CD14-positive monocyte (primary cell): ENCODE data around the gene OTOG. TPM values are rescaled to one million over a fixed set of nuclear protein-coding genes. Genes with fewer than 3 reads are reported as not detected.

Experiments
- DNase-seq, 3 donors: peaks; one replicate each; pipeline ENCODE4 v3.0.0-alpha.2; 2011 to 2022
- H2AFZ ChIP-seq: 2 replicates; pipeline ENCODE4 v1.6.0; 2012; ENCODE audit warnings: mild to moderate bottlenecking, low read depth, low read length, inconsistent platforms; ENCODE audit not compliant: insufficient read depth, poor library complexity, severe bottlenecking
- H3K27ac ChIP-seq, 2 donors: 1 replicate in 1 of 2; 2 replicates in 1 of 2; pipeline ENCODE4 v1.5.1; 2012 to 2013; ENCODE audit warnings: low read length in 2 of 2, control low read depth in 1 of 2, inconsistent platforms in 1 of 2, low read depth in 1 of 2, mild to moderate bottlenecking in 1 of 2
- H3K27me3 ChIP-seq, 2 donors: one replicate each; pipeline versions ENCODE4 v1.6.0 to v1.6.1; 2011 to 2013; ENCODE audit warnings: low read length in 2 of 2; ENCODE audit not compliant: control insufficient read depth in 2 of 2, insufficient read depth in 2 of 2
- H3K36me3 ChIP-seq, 2 donors: replicated peaks in 1 of 2; 1 replicate in 1 of 2; 2 replicates in 1 of 2; pipeline versions ENCODE4 v1.5.1 to v1.6.1; 2012 to 2013; ENCODE audit warnings: low read length in 2 of 2, control low read depth in 1 of 2, inconsistent platforms in 1 of 2, mild to moderate bottlenecking in 1 of 2; ENCODE audit not compliant: insufficient read depth in 2 of 2, control insufficient read depth in 1 of 2
- H3K4me1 ChIP-seq, 2 donors: 1 replicate in 1 of 2; 2 replicates in 1 of 2; pipeline versions ENCODE4 v1.5.1 to v1.6.1; 2012 to 2013; ENCODE audit warnings: low read length in 2 of 2, control low read depth in 1 of 2, inconsistent platforms in 1 of 2, mild to moderate bottlenecking in 1 of 2, moderate library complexity in 1 of 2; ENCODE audit not compliant: insufficient read depth in 2 of 2, control insufficient read depth in 1 of 2
- H3K4me2 ChIP-seq: replicated peaks from 2 replicates; pipeline ENCODE3; 2012; ENCODE audit warnings: low read length, moderate library complexity, mild to moderate bottlenecking; ENCODE audit not compliant: poor library complexity, severe bottlenecking; ENCODE audit errors: extremely low read depth
- H3K4me3 ChIP-seq, 3 experiments: fragments of 200-600 bp in 1 of 3; sonication (generic) in 1 of 3; replicated peaks in 1 of 3; 1 replicate in 2 of 3; 2 replicates in 1 of 3; pipeline ENCODE4 v1.5.1; 2011 to 2013; ENCODE audit warnings: low read length in 3 of 3, mild to moderate bottlenecking in 3 of 3, control low read depth in 2 of 3, low read depth in 2 of 3, inconsistent platforms in 1 of 3, moderate library complexity in 1 of 3
- H3K79me2 ChIP-seq: 2 replicates; pipeline ENCODE4 v1.6.0; 2012; ENCODE audit warnings: mild to moderate bottlenecking, control low read depth, inconsistent platforms, low read length, moderate library complexity; ENCODE audit not compliant: insufficient read depth
- H3K9ac ChIP-seq: 2 replicates; pipeline ENCODE4 v1.6.0; 2017; ENCODE audit warnings: low read length, mild to moderate bottlenecking; ENCODE audit not compliant: insufficient read depth, poor library complexity, severe bottlenecking
- H3K9me3 ChIP-seq, 2 donors: replicated peaks in 1 of 2; 1 replicate in 1 of 2; 2 replicates in 1 of 2; pipeline versions ENCODE4 v1.5.1 to v1.6.1; 2012 to 2013; ENCODE audit warnings: low read length in 2 of 2, control low read depth in 1 of 2; ENCODE audit not compliant: control insufficient read depth in 1 of 2, insufficient read depth in 1 of 2
- H4K20me1 ChIP-seq: 2 replicates; pipeline ENCODE4 v1.6.0; 2012; ENCODE audit warnings: mild to moderate bottlenecking, low read length, control low read depth, moderate library complexity; ENCODE audit not compliant: insufficient read depth
- H3K27ac Mint-ChIP-seq, 7 donors: one replicate each; pipeline ENCODE4 v1.8.0; 2020; ENCODE audit warnings: mild to moderate bottlenecking in 7 of 7, mixed read lengths in 7 of 7, moderate library complexity in 6 of 7, inconsistent platforms in 2 of 7
- H3K27me3 Mint-ChIP-seq, 3 donors: one replicate each; pipeline ENCODE4 v1.8.0; 2021 to 2022; ENCODE audit warnings: low read depth in 3 of 3, mild to moderate bottlenecking in 3 of 3, mixed read lengths in 3 of 3, moderate library complexity in 3 of 3, inconsistent platforms in 1 of 3
- H3K36me3 Mint-ChIP-seq, 2 donors: one replicate each; pipeline ENCODE4 v1.8.0; 2020; ENCODE audit warnings: mixed read lengths in 2 of 2, inconsistent platforms in 1 of 2, mild to moderate bottlenecking in 1 of 2
- H3K4me1 Mint-ChIP-seq: one replicate; pipeline ENCODE4 v1.8.0; 2020; ENCODE audit warnings: mild to moderate bottlenecking, mixed read lengths
- H3K4me3 Mint-ChIP-seq, 2 donors: one replicate each; pipeline ENCODE4 v1.8.0; 2020; ENCODE audit warnings: mild to moderate bottlenecking in 2 of 2, mixed read lengths in 2 of 2, moderate library complexity in 1 of 2
- H3K9me3 Mint-ChIP-seq, 7 donors: one replicate each; pipeline ENCODE4 v1.8.0; 2020 to 2022; ENCODE audit warnings: mixed read lengths in 7 of 7, mild to moderate bottlenecking in 6 of 7, moderate library complexity in 6 of 7, inconsistent platforms in 2 of 7
- CTCF ChIP-seq: fragments of 200-600 bp; IDR thresholded peaks from one replicate; pipeline ENCODE4 v1.8.0; 2022; ENCODE audit warnings: antibody characterized with exemption, mild to moderate bottlenecking
- WGBS: methylation state at CpG from one replicate; pipeline ENCODE4 v1.1.5; 2013; ENCODE audit warnings: missing lambda C conversion rate; ENCODE audit not compliant: insufficient coverage; 5-methylcytosine and 5-hydroxymethylcytosine counted together
- intact Hi-C, 2 donors: fragments of 100-400 bp; cut with micrococcal nuclease; formaldehyde crosslinking; loops; one replicate each; pipeline versions ENCODE4 v1.15.0 to v1.15.1; 2023
- polyA plus RNA-seq, 3 donors: library from polyadenylated mRNA; depleted of rRNA in 1 of 3; unstranded in 2 of 3; stranded (reverse) in 1 of 3; fragments of 300-500 nt in 2 of 3; fragments of >200 nt in 1 of 3; fragmentation: Illumina TruSeq in 2 of 3; gene quantifications; 1 replicate in 2 of 3; 2 replicates in 1 of 3; pipeline ENCODE4 v1.2.3, GENCODE V29; 2012 to 2021

OTOG gene
- polyA plus RNA-seq, 3 donors, result not detected

- Mint-ChIP-seq H3K27ac (no peak overlapping the region), H3K4me1 (no peaks in the 10 kb centered on the region), H3K4me3 (no peak overlapping the region), H3K27me3 (peaks cover 3 to 12% (median 7%) of the 10 kb centered on the region in 3 donors), H3K9me3 (no peaks in the 10 kb centered on the region), H3K36me3 (no peaks in the 10 kb centered on the region)
- H3K4me1 ChIP-seq, result no peaks in the 10 kb centered on the region
- WGBS, result no CpG with 5 or more reads among the region's 1 CpG
- H3K36me3 ChIP-seq, result no peaks in the 10 kb centered on the region
- no peaks in the 10 kb centered on the region for H4K20me1 ChIP-seq
- intact Hi-C loops, result no loop called here
- no peak overlapping the region for H3K4me2 ChIP-seq
- no peaks in the 10 kb centered on the region for H3K79me2 ChIP-seq
- no peak overlapping the region for H3K4me3 ChIP-seq
- no peak overlapping the region for H2AFZ ChIP-seq
- no peaks in the 10 kb centered on the region for H3K9me3 ChIP-seq
- TF ChIP-seq CTCF, result no peak
- no peak for DNase-seq
- H3K9ac ChIP-seq, result no peak overlapping the region
- H3K27ac ChIP-seq, result no peak overlapping the region
- no peaks in the 10 kb centered on the region for H3K27me3 ChIP-seq
Measured at GRCh38 chr11:17513853-17514252, 33.2 kb upstream of the OTOG start.

DNA sequence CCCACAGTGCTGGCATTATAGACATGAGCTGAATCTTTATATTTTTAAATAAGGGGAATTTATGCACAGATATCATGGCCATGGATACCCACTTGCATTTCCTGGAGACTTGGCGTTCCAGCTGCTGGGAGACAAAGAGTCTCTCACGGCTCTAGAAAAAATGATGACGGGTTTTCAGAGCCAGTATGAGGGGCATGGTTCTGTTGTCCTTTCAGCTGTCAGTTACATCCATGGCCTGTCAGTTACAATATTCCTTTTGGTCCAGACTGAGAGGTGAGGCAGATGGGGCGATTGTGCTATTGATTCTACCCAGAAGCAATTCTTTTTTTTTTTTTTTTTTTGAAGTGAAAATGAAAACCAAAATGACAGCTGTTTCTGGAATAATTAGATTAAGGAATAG is 32.6 kb upstream of the OTOG start:
- H3K4me3 Mint-ChIP-seq, result no peak overlapping the region
- WGBS, result 97% methylated on average over 3 of the region's 4 CpGs
- Histone ChIP-seq H4K20me1 (no peaks in the 10 kb centered on the region), H3K27ac (no peak overlapping the region), H3K27me3 (no peaks in the 10 kb centered on the region), H3K4me3 (no peak overlapping the region), H3K79me2 (no peaks in the 10 kb centered on the region), H3K4me2 (no peak overlapping the region), H3K36me3 (no peaks in the 10 kb centered on the region), H3K9me3 (no peaks in the 10 kb centered on the region), H3K4me1 (no peaks in the 10 kb centered on the region), H3K9ac (no peak overlapping the region), H2AFZ (no peak overlapping the region)
- no peaks in the 10 kb centered on the region for H3K9me3 Mint-ChIP-seq
- peaks cover 3 to 11% (median 4%) of the 10 kb centered on the region in 3 donors for H3K27me3 Mint-ChIP-seq
- H3K27ac Mint-ChIP-seq, result no peak overlapping the region
- H3K4me1 Mint-ChIP-seq, result no peaks in the 10 kb centered on the region
- DNase-seq, result no peak
- no peak for TF ChIP-seq CTCF
- intact Hi-C loops, result no loop called here
- no peaks in the 10 kb centered on the region for H3K36me3 Mint-ChIP-seq
